Calu3 (cell line): Measurements from ENCODE around the gene CYP2R1. TPM values are rescaled to one million over a fixed set of nuclear protein-coding genes. Genes with fewer than 3 reads are reported as not detected.
A peak's percentile ranks its signal among the peaks of the same experiment; 100 is the strongest.

Source experiments
- BruUV-seq: library from RNA; stranded (reverse); fragments of 400-500 nt; replicated peaks from 2 replicates; lab custom pipeline; 2021; lab: Mats Ljungman, UMichigan
- CTCF ChIA-PET: fragments of 300-600 bp; sonication (Branson Sonifier 250); formaldehyde crosslinking; loops from one replicate; lab custom pipeline; 2022; ENCODE audit warnings: antibody characterized with exemption; lab: Charles Lee
- DNase-seq: peaks from one replicate; pipeline ENCODE4 v3.0.0; 2022
- H3K27ac Mint-ChIP-seq: one replicate; pipeline ENCODE4 v1.8.0; 2022; ENCODE audit warnings: mixed read lengths; ENCODE audit not compliant: unreplicated experiment
- H3K27me3 Mint-ChIP-seq: one replicate; pipeline ENCODE4 v1.8.0; 2022; ENCODE audit warnings: mixed read lengths; ENCODE audit not compliant: unreplicated experiment
- H3K36me3 Mint-ChIP-seq: one replicate; pipeline ENCODE4 v1.8.0; 2022; ENCODE audit warnings: mild to moderate bottlenecking, moderate library complexity, mixed read lengths; ENCODE audit not compliant: insufficient read depth, unreplicated experiment
- H3K4me1 Mint-ChIP-seq: one replicate; pipeline ENCODE4 v1.8.0; 2022; ENCODE audit warnings: mild to moderate bottlenecking, low read depth, mixed read lengths; ENCODE audit not compliant: unreplicated experiment
- H3K4me3 Mint-ChIP-seq: one replicate; pipeline ENCODE4 v1.8.0; 2022; ENCODE audit warnings: mild to moderate bottlenecking, low read depth, moderate library complexity, mixed read lengths; ENCODE audit not compliant: unreplicated experiment
- H3K9me3 Mint-ChIP-seq: one replicate; pipeline ENCODE4 v1.8.0; 2022; ENCODE audit warnings: low read depth, mixed read lengths; ENCODE audit not compliant: unreplicated experiment
- intact Hi-C: fragments of 100-400 bp; cut with micrococcal nuclease; formaldehyde crosslinking; loops from one replicate; pipeline ENCODE4 v1.10.0; 2022; ENCODE audit not compliant: unreplicated experiment
- total RNA-seq: library from RNA; stranded (reverse); gene quantifications from 2 replicates; pipeline ENCODE4 v1.2.3, GENCODE V29; 2022
- TF ChIP-seq, protein P1 (sequence below): fragments of 200-600 bp; IDR thresholded peaks from one replicate; pipeline ENCODE4 v1.8.0; 2022; ENCODE audit warnings: antibody characterized with exemption; ENCODE audit not compliant: unreplicated experiment

CYP2R1 gene
- total RNA-seq, 1 experiment from 2014 or later = 21.4 TPM

- no peak for DNase-seq
- TF ChIP-seq, protein P1, sequence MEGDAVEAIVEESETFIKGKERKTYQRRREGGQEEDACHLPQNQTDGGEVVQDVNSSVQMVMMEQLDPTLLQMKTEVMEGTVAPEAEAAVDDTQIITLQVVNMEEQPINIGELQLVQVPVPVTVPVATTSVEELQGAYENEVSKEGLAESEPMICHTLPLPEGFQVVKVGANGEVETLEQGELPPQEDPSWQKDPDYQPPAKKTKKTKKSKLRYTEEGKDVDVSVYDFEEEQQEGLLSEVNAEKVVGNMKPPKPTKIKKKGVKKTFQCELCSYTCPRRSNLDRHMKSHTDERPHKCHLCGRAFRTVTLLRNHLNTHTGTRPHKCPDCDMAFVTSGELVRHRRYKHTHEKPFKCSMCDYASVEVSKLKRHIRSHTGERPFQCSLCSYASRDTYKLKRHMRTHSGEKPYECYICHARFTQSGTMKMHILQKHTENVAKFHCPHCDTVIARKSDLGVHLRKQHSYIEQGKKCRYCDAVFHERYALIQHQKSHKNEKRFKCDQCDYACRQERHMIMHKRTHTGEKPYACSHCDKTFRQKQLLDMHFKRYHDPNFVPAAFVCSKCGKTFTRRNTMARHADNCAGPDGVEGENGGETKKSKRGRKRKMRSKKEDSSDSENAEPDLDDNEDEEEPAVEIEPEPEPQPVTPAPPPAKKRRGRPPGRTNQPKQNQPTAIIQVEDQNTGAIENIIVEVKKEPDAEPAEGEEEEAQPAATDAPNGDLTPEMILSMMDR = no peak
- H3K36me3 Mint-ChIP-seq = no peaks in the 10 kb centered on the region
- H3K9me3 Mint-ChIP-seq = no peaks in the 10 kb centered on the region
- intact Hi-C loops = no loop called here
- no TSS peak for BruUV-seq
- H3K27ac Mint-ChIP-seq = no peak overlapping the region
- CTCF ChIA-PET = interaction anchor here (0.7 kb wide), 1 partner anchor 34 kb away, joined by 5 read pairs; the partner anchor contains the start of gene CYP2R1
- peaks cover 15% of the 10 kb centered on the region for H3K4me1 Mint-ChIP-seq
- no peak overlapping the region for H3K4me3 Mint-ChIP-seq
- H3K27me3 Mint-ChIP-seq = no peaks in the 10 kb centered on the region
These were observed 34.4 kb downstream of the CYP2R1 start for GRCh38 chr11:14857621-14858020.

- Mint-ChIP-seq H3K4me3 (no peak overlapping the region), H3K4me1 (peaks cover 6% of the 10 kb centered on the region), H3K36me3 (no peaks in the 10 kb centered on the region), H3K9me3 (no peaks in the 10 kb centered on the region), H3K27me3 (no peaks in the 10 kb centered on the region), H3K27ac (no peak overlapping the region)
- TF ChIP-seq, protein P1 = no peak
- BruUV-seq = no TSS peak
- intact Hi-C loops = no loop called here
- CTCF ChIA-PET = no interaction called here
- DNase-seq = no peak
These were observed 36.1 kb downstream of the CYP2R1 start for GRCh38 chr11:14855890-14856289.

DNA sequence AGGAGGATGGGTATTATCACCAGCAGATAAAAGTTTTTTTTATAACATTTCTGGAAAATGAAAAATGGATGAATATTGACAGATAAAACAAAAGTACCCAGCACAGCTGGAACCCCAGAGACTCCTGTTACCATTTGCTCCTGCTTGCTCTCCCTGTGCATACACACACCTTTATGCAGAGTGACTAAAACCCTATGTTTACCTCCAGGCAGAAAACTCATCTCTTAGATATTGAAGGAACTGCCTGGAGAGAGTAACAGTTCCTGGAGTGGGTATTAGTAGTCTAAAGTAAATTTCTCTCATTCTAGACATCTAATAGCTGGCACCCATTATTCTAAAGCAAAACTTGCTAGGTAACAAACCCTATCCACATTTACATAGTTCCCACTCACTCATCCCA, 38.0 kb downstream of the CYP2R1 start:
- H3K9me3 Mint-ChIP-seq = no peaks in the 10 kb centered on the region

GRCh38 chr11:14852571-14853177, 39.4 kb downstream of the CYP2R1 start:
- peak overlapping the region; percentile 2 for H3K27ac Mint-ChIP-seq
- no TSS peak for BruUV-seq

More for the DNA sequence above, 38.0 kb downstream of the CYP2R1 start:
- CTCF ChIA-PET = no interaction called here
- Mint-ChIP-seq H3K27ac (no peak overlapping the region), H3K27me3 (no peaks in the 10 kb centered on the region), H3K36me3 (no peaks in the 10 kb centered on the region), H3K4me1 (peaks cover 6% of the 10 kb centered on the region), H3K4me3 (no peak overlapping the region)
- intact Hi-C loops = no loop called here
- no TSS peak for BruUV-seq
- no peak for DNase-seq
- TF ChIP-seq, protein P1 = no peak

More at GRCh38 chr11:14852571-14853177, 39.4 kb downstream of the CYP2R1 start:
- H3K36me3 Mint-ChIP-seq = no peaks in the 10 kb centered on the region
- CTCF ChIA-PET = interaction anchor here (1.1 kb wide), 1 partner anchor 123 kb away, joined by 3 read pairs; no protein-coding TSS in a partner anchor
- DNase-seq = no peak
- TF ChIP-seq, protein P1 = no peak
- H3K9me3 Mint-ChIP-seq = no peaks in the 10 kb centered on the region
- no peaks in the 10 kb centered on the region for H3K27me3 Mint-ChIP-seq
- H3K4me1 Mint-ChIP-seq = peaks cover 6% of the 10 kb centered on the region
- intact Hi-C loops = no loop called here
- H3K4me3 Mint-ChIP-seq = no peak overlapping the region
